HG03060 (cell line): ENCODE measurements around the gene SMIM31.

Source experiments
- ATAC-seq: cut with Tn5 transposase; IDR thresholded peaks from one replicate; pipeline ENCODE4 v1.9.1; 2021; ENCODE audit warnings: low read depth, moderate number of reproducible peaks; ENCODE audit not compliant: unreplicated experiment

Gene SMIM31

GRCh38 chr4:164780839-164781238 lies 26.9 kb downstream of the SMIM31 start:
- no peak for ATAC-seq

GRCh38 chr4:164783976-164784375 lies 30.0 kb downstream of the SMIM31 start:
- no peak for ATAC-seq

- ATAC-seq = no peak
These were observed 35.1 kb downstream of the SMIM31 start for GRCh38 chr4:164789047-164789446.

GRCh38 chr4:164790249-164790648 lies 36.3 kb downstream of the SMIM31 start:
- ATAC-seq = no peak

GRCh38 chr4:164799410-164799809 lies 45.5 kb downstream of the SMIM31 start:
- ATAC-seq = no peak

- no peak for ATAC-seq
These were observed 46.9 kb downstream of the SMIM31 start for GRCh38 chr4:164800786-164801185.

- no peak for ATAC-seq
These were observed 48.5 kb downstream of the SMIM31 start for GRCh38 chr4:164802301-164802901.

GRCh38 chr4:164803702-164804101 lies 49.8 kb downstream of the SMIM31 start:
- no peak for ATAC-seq

GRCh38 chr4:164807611-164808010 lies 53.7 kb downstream of the SMIM31 start:
- no peak for ATAC-seq

- ATAC-seq = no peak
These were observed 59.6 kb downstream of the SMIM31 start for GRCh38 chr4:164813554-164813953.

GRCh38 chr4:164815711-164816110 lies 61.8 kb downstream of the SMIM31 start:
- no peak for ATAC-seq

GRCh38 chr4:164819366-164819765 lies 65.4 kb downstream of the SMIM31 start:
- no peak for ATAC-seq

- no peak for ATAC-seq
These were observed 67.8 kb downstream of the SMIM31 start for GRCh38 chr4:164821711-164822110.

- no peak for ATAC-seq
These were observed 70.7 kb downstream of the SMIM31 start for GRCh38 chr4:164824581-164824980.

GRCh38 chr4:164828955-164829354 lies 75.0 kb downstream of the SMIM31 start:
- ATAC-seq = no peak

GRCh38 chr4:164846566-164846965 lies 92.6 kb downstream of the SMIM31 start:
- no peak for ATAC-seq

- ATAC-seq = no peak
These were observed 93.1 kb downstream of the SMIM31 start for GRCh38 chr4:164847016-164847415.

GRCh38 chr4:164847967-164848649 lies 94.2 kb downstream of the SMIM31 start:
- ATAC-seq = no peak
